Keratinocyte (primary cell): Measurements from ENCODE around the gene FBXO41. TPM values are rescaled to one million over a fixed set of nuclear protein-coding genes. Genes with fewer than 3 reads are reported as not detected.

ENCODE experiments used
- DNase-seq: peaks from one replicate; pipeline ENCODE4 v3.0.0-alpha.2; 2011; ENCODE audit warnings: low read depth, missing footprints, low spot score
- FAIRE-seq: peaks from 2 replicates; lab custom pipeline; 2011; peaks lifted over from hg19 to GRCh38; lab: Jason Lieb, UNC
- H2AFZ ChIP-seq: 2 replicates; pipeline ENCODE4 v1.6.0; 2012; ENCODE audit warnings: low read length, control low read depth, inconsistent platforms; ENCODE audit not compliant: control insufficient read depth
- H3K27ac ChIP-seq: 2 replicates; pipeline ENCODE4 v1.5.1; 2011; ENCODE audit warnings: low read length; ENCODE audit not compliant: control insufficient read depth, insufficient read depth
- H3K27me3 ChIP-seq: 3 replicates; pipeline ENCODE4 v1.6.0; 2011; ENCODE audit warnings: low read length; ENCODE audit not compliant: control insufficient read depth, insufficient read depth; ENCODE audit errors: extremely low read depth
- H3K36me3 ChIP-seq, 2 experiments: 2 replicates in 1 of 2; 3 replicates in 1 of 2; pipeline ENCODE4 v1.5.1; 2011; ENCODE audit warnings: low read length in 2 of 2, mild to moderate bottlenecking in 1 of 2; ENCODE audit not compliant: control insufficient read depth in 2 of 2, insufficient read depth in 2 of 2; ENCODE audit errors: extremely low read depth in 1 of 2
- H3K4me1 ChIP-seq: 3 replicates; pipeline ENCODE4 v1.5.1; 2011; ENCODE audit warnings: low read length; ENCODE audit not compliant: control insufficient read depth, insufficient read depth; ENCODE audit errors: extremely low read depth
- H3K4me2 ChIP-seq: 3 replicates; pipeline ENCODE4 v1.6.0; 2011; ENCODE audit warnings: low read depth, low read length; ENCODE audit not compliant: control insufficient read depth, insufficient read depth; ENCODE audit errors: extremely low read depth
- H3K4me3 ChIP-seq, 3 experiments: fragments of 200-600 bp in 1 of 3; sonication (generic) in 1 of 3; 2 replicates in 2 of 3; 3 replicates in 1 of 3; pipeline ENCODE4 v1.5.1; 2011 to 2016; ENCODE audit warnings: low read length in 3 of 3, mild to moderate bottlenecking in 3 of 3, control low read depth in 2 of 3, inconsistent platforms in 1 of 3, low read depth in 1 of 3, mixed read lengths in 1 of 3, mixed run types in 1 of 3, moderate library complexity in 1 of 3; ENCODE audit not compliant: control insufficient read depth in 2 of 3, insufficient read depth in 2 of 3; ENCODE audit errors: extremely low read depth in 1 of 3
- H3K79me2 ChIP-seq: 2 replicates; pipeline ENCODE4 v1.6.0; 2012; ENCODE audit warnings: low read length; ENCODE audit not compliant: control insufficient read depth, insufficient read depth
- H3K9ac ChIP-seq: 3 replicates; pipeline ENCODE4 v1.6.0; 2011; ENCODE audit warnings: low read length; ENCODE audit not compliant: control insufficient read depth, insufficient read depth; ENCODE audit errors: extremely low read depth
- H3K9me1 ChIP-seq: 3 replicates; pipeline ENCODE4 v1.6.0; 2011; ENCODE audit warnings: low read length; ENCODE audit not compliant: control insufficient read depth, insufficient read depth; ENCODE audit errors: extremely low read depth
- H3K9me3 ChIP-seq: 2 replicates; pipeline ENCODE4 v1.5.1; 2012; ENCODE audit warnings: low read depth, low read length; ENCODE audit not compliant: control insufficient read depth
- H4K20me1 ChIP-seq: 3 replicates; pipeline ENCODE4 v1.6.0; 2011; ENCODE audit warnings: low read length; ENCODE audit not compliant: control insufficient read depth, insufficient read depth; ENCODE audit errors: extremely low read depth
- CTCF ChIP-seq, 3 experiments: IDR thresholded peaks in 1 of 3; conservative IDR thresholded peaks in 1 of 3; optimal IDR thresholded peaks in 1 of 3; 2 replicates in 2 of 3; 3 replicates in 1 of 3; pipeline versions ENCODE3 to v1.5.1; 2011; ENCODE audit warnings: low read length in 3 of 3, mild to moderate bottlenecking in 3 of 3, moderate library complexity in 2 of 3, control low read depth in 1 of 3, inconsistent platforms in 1 of 3; ENCODE audit not compliant: insufficient read depth in 2 of 3; ENCODE audit errors: extremely low read depth in 1 of 3
- EZH2 ChIP-seq: IDR thresholded peaks from one replicate; pipeline ENCODE4 v1.6.1; 2012; ENCODE audit warnings: inconsistent platforms, mild to moderate bottlenecking, low read length, moderate library complexity
- dilution Hi-C: fragments of 300-500 bp; cut with MboI; formaldehyde crosslinking; loops from one replicate; pipeline ENCODE4 v1.7.0; 2020; ENCODE audit warnings: low sequenced_read_pairs; ENCODE audit not compliant: extremely low pct_ligation_motif_present
- polyA plus RNA-seq, 5 experiments: library from polyadenylated mRNA; depleted of rRNA in 3 of 5; stranded (reverse) in 3 of 5; stranded (forward) in 1 of 5; unstranded in 1 of 5; fragments of >200 nt; gene quantifications; 1 replicate in 1 of 5; 2 replicates in 3 of 5; 3 replicates in 1 of 5; pipeline versions ENCODE4 v1.2.1 to v1.2.3, GENCODE V29; 2011 to 2012; ENCODE audit warnings: missing spikeins in 2 of 5, low read depth in 1 of 5, low replicate concordance in 1 of 5

FBXO41 gene
- polyA plus RNA-seq, 1 donor (not counting 4 experiments of a cell fraction or from before 2014, with no cell fraction given) = 4.1 TPM

DNA sequence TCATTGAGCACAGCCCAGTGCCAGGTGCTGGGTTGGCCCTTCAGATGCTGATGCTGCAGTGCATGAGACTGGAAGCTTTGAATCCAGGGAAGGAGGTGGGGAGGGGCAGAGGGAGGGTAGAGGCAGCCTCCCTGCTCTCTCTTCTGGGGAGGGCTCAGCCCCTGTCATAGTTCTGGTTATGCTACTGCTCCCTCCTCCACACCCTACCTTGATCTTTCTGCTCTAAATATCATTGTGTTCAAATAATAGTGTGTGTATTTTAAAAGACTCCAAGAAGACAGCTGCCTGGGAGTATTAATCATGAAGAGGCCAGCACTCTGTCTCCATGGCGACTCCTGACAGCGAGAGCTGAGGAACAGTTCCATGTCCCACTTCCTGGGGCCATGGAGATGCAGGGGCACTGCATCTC lies 12.9 kb upstream of the FBXO41 start:
- Histone ChIP-seq H3K4me2 (no peak overlapping the region), H3K27ac (no peak overlapping the region), H2AFZ (no peak overlapping the region), H3K79me2 (no peaks in the 10 kb centered on the region), H3K4me1 (no peaks in the 10 kb centered on the region), H4K20me1 (no peaks in the 10 kb centered on the region), H3K9ac (no peak overlapping the region), H3K4me3 (no peak overlapping the region), H3K27me3 (peaks cover 54% of the 10 kb centered on the region), H3K9me3 (no peaks in the 10 kb centered on the region), H3K9me1 (no peaks in the 10 kb centered on the region), H3K36me3 (no peaks in the 10 kb centered on the region)
- dilution Hi-C loops = no loop called here
- no peak for FAIRE-seq
- TF ChIP-seq EZH2 (no peak), CTCF (optimal IDR thresholded peaks at IDR 0.05 in 1 of 3, IDR thresholded peaks at IDR 0.05 in 1 of 3, conservative IDR thresholded peaks at IDR 0.05 in 1 of 3; ENCODE audit: extremely low read depth in 1 of 3, insufficient read depth in 2 of 3, low read length in 3 of 3) (no peak)
- DNase-seq = no peak

- H3K79me2 ChIP-seq = no peaks in the 10 kb centered on the region
- no peak overlapping the region for H3K4me3 ChIP-seq
- FAIRE-seq (no peak), DNase-seq (no peak)
- H3K4me2 ChIP-seq = no peak overlapping the region
- H3K36me3 ChIP-seq = no peaks in the 10 kb centered on the region
- H3K9me1 ChIP-seq = no peaks in the 10 kb centered on the region
- no peak overlapping the region for H2AFZ ChIP-seq
- dilution Hi-C loops = no loop called here
- no peaks in the 10 kb centered on the region for H3K9me3 ChIP-seq
- H3K27me3 ChIP-seq = peaks cover 67% of the 10 kb centered on the region
- H4K20me1 ChIP-seq = no peaks in the 10 kb centered on the region
- TF ChIP-seq CTCF (optimal IDR thresholded peaks at IDR 0.05 in 1 of 3, IDR thresholded peaks at IDR 0.05 in 1 of 3, conservative IDR thresholded peaks at IDR 0.05 in 1 of 3; ENCODE audit: extremely low read depth in 1 of 3, insufficient read depth in 2 of 3, low read length in 3 of 3) = no peak
- no peak for TF ChIP-seq EZH2
- no peak overlapping the region for H3K9ac ChIP-seq
- H3K4me1 ChIP-seq = no peaks in the 10 kb centered on the region
- no peak overlapping the region for H3K27ac ChIP-seq
Observed at GRCh38 chr2:73295751-73296400, 11.6 kb upstream of the FBXO41 start.
